ENCODE measurements around the gene DNASE1.

Gene DNASE1

GRCh38 chr16:3673676-3674377 lies 19.3 kb downstream of the DNASE1 start:
- DNase-seq (ENCODE audit: insufficient read length, low spot score) (no peak), FAIRE-seq (no peak)
- TF ChIP-seq POLR2AphosphoS5 (IDR thresholded peaks at IDR 0.05; ENCODE audit: low read depth, low read length) (no peak), TAF1 (IDR thresholded peaks at IDR 0.05; ENCODE audit: low read depth, low read length) (no peak), POLR2A (IDR thresholded peaks at IDR 0.05; ENCODE audit: low read depth, low read length) (no peak), PAX5 (IDR thresholded peaks at IDR 0.05; ENCODE audit: insufficient read depth, low read length, severe bottlenecking) (no peak), POU2F2 (IDR thresholded peaks at IDR 0.05; ENCODE audit: low read depth, low read length) (no peak)

- TF ChIP-seq TAF1 (IDR thresholded peaks at IDR 0.05; ENCODE audit: low read depth, low read length), result no peak
- no peak for TF ChIP-seq POLR2AphosphoS5 (IDR thresholded peaks at IDR 0.05; ENCODE audit: low read depth, low read length)
- TF ChIP-seq POU2F2 (IDR thresholded peaks at IDR 0.05; ENCODE audit: low read depth, low read length), result no peak
- no peak for TF ChIP-seq SPI1 (IDR thresholded peaks at IDR 0.05; ENCODE audit: low read depth, low read length)
- no peak for TF ChIP-seq POLR2A (IDR thresholded peaks at IDR 0.05; ENCODE audit: low read depth, low read length)
- TF ChIP-seq PAX5 (IDR thresholded peaks at IDR 0.05; ENCODE audit: insufficient read depth, low read length, severe bottlenecking), result no peak
- no peak for FAIRE-seq
Measured at GRCh38 chr16:3674513-3675295, 20.2 kb downstream of the DNASE1 start.

GRCh38 chr16:3675601-3676130 lies 21.2 kb downstream of the DNASE1 start:
- TF ChIP-seq TAF1 (IDR thresholded peaks at IDR 0.05; ENCODE audit: low read depth, low read length) (no peak), PAX5 (IDR thresholded peaks at IDR 0.05; ENCODE audit: insufficient read depth, low read length, severe bottlenecking) (no peak), POLR2AphosphoS5 (IDR thresholded peaks at IDR 0.05; ENCODE audit: low read depth, low read length) (no peak), SPI1 (IDR thresholded peaks at IDR 0.05; ENCODE audit: low read depth, low read length) (no peak), POU2F2 (IDR thresholded peaks at IDR 0.05; ENCODE audit: low read depth, low read length) (no peak), POLR2A (IDR thresholded peaks at IDR 0.05; ENCODE audit: low read depth, low read length) (no peak)
- no peak for FAIRE-seq
- DNase-seq (ENCODE audit: insufficient read length, low spot score), result no peak

More at GRCh38 chr16:3674513-3675295, 20.2 kb downstream of the DNASE1 start:
- DNase-seq (ENCODE audit: insufficient read length, low spot score), result no peak

GRCh38 chr16:3677994-3678393 lies 23.5 kb downstream of the DNASE1 start:
- DNase-seq (ENCODE audit: insufficient read length, low spot score) (no peak), FAIRE-seq (no peak)
- TF ChIP-seq PAX5 (IDR thresholded peaks at IDR 0.05; ENCODE audit: insufficient read depth, low read length, severe bottlenecking) (no peak), POU2F2 (IDR thresholded peaks at IDR 0.05; ENCODE audit: low read depth, low read length) (no peak), TAF1 (IDR thresholded peaks at IDR 0.05; ENCODE audit: low read depth, low read length) (no peak), POLR2AphosphoS5 (IDR thresholded peaks at IDR 0.05; ENCODE audit: low read depth, low read length) (no peak), SPI1 (IDR thresholded peaks at IDR 0.05; ENCODE audit: low read depth, low read length) (no peak), POLR2A (IDR thresholded peaks at IDR 0.05; ENCODE audit: low read depth, low read length) (no peak)

- no peak for TF ChIP-seq PAX5 (IDR thresholded peaks at IDR 0.05; ENCODE audit: insufficient read depth, low read length, severe bottlenecking)
- TF ChIP-seq SPI1 (IDR thresholded peaks at IDR 0.05; ENCODE audit: low read depth, low read length), result no peak
- TF ChIP-seq POU2F2 (IDR thresholded peaks at IDR 0.05; ENCODE audit: low read depth, low read length), result no peak
- TF ChIP-seq POLR2A (IDR thresholded peaks at IDR 0.05; ENCODE audit: low read depth, low read length), result no peak
- no peak for TF ChIP-seq TAF1 (IDR thresholded peaks at IDR 0.05; ENCODE audit: low read depth, low read length)
- TF ChIP-seq POLR2AphosphoS5 (IDR thresholded peaks at IDR 0.05; ENCODE audit: low read depth, low read length), result no peak
- DNase-seq (ENCODE audit: insufficient read length, low spot score) (no peak), FAIRE-seq (no peak)
Measured at GRCh38 chr16:3681206-3681605, 26.7 kb downstream of the DNASE1 start.

GRCh38 chr16:3687021-3687420 lies 32.5 kb downstream of the DNASE1 start:
- DNase-seq (ENCODE audit: insufficient read length, low spot score) (no peak), FAIRE-seq (no peak)
- no peak for TF ChIP-seq TAF1 (IDR thresholded peaks at IDR 0.05; ENCODE audit: low read depth, low read length)
- TF ChIP-seq POLR2A (IDR thresholded peaks at IDR 0.05; ENCODE audit: low read depth, low read length), result no peak
- no peak for TF ChIP-seq SPI1 (IDR thresholded peaks at IDR 0.05; ENCODE audit: low read depth, low read length)
- TF ChIP-seq PAX5 (IDR thresholded peaks at IDR 0.05; ENCODE audit: insufficient read depth, low read length, severe bottlenecking), result no peak
- TF ChIP-seq POLR2AphosphoS5 (IDR thresholded peaks at IDR 0.05; ENCODE audit: low read depth, low read length), result no peak
- TF ChIP-seq POU2F2 (IDR thresholded peaks at IDR 0.05; ENCODE audit: low read depth, low read length), result no peak

- DNase-seq (ENCODE audit: insufficient read length, low spot score), result no peak
- no peak for FAIRE-seq
- no peak for TF ChIP-seq PAX5 (IDR thresholded peaks at IDR 0.05; ENCODE audit: insufficient read depth, low read length, severe bottlenecking)
- no peak for TF ChIP-seq TAF1 (IDR thresholded peaks at IDR 0.05; ENCODE audit: low read depth, low read length)
- no peak for TF ChIP-seq POU2F2 (IDR thresholded peaks at IDR 0.05; ENCODE audit: low read depth, low read length)
- no peak for TF ChIP-seq POLR2A (IDR thresholded peaks at IDR 0.05; ENCODE audit: low read depth, low read length)
- TF ChIP-seq POLR2AphosphoS5 (IDR thresholded peaks at IDR 0.05; ENCODE audit: low read depth, low read length), result no peak
- no peak for TF ChIP-seq SPI1 (IDR thresholded peaks at IDR 0.05; ENCODE audit: low read depth, low read length)
Measured at GRCh38 chr16:3687792-3688191, 33.3 kb downstream of the DNASE1 start.

- TF ChIP-seq PAX5 (IDR thresholded peaks at IDR 0.05; ENCODE audit: insufficient read depth, low read length, severe bottlenecking) (no peak), TAF1 (IDR thresholded peaks at IDR 0.05; ENCODE audit: low read depth, low read length) (no peak), POU2F2 (IDR thresholded peaks at IDR 0.05; ENCODE audit: low read depth, low read length) (no peak)
- DNase-seq (ENCODE audit: insufficient read length, low spot score) (no peak), FAIRE-seq (no peak)
Measured at GRCh38 chr16:3689731-3690130, 35.2 kb downstream of the DNASE1 start.

GRCh38 chr16:3690470-3690928 lies 36.0 kb downstream of the DNASE1 start:
- FAIRE-seq, result peak; percentile 93
- TF ChIP-seq SPI1 (IDR thresholded peaks at IDR 0.05; ENCODE audit: low read depth, low read length), result no peak
- no peak for TF ChIP-seq PAX5 (IDR thresholded peaks at IDR 0.05; ENCODE audit: insufficient read depth, low read length, severe bottlenecking)
- TF ChIP-seq TAF1 (IDR thresholded peaks at IDR 0.05; ENCODE audit: low read depth, low read length), result no peak
- no peak for TF ChIP-seq POLR2AphosphoS5 (IDR thresholded peaks at IDR 0.05; ENCODE audit: low read depth, low read length)
- TF ChIP-seq POU2F2 (IDR thresholded peaks at IDR 0.05; ENCODE audit: low read depth, low read length), result no peak
- TF ChIP-seq POLR2A (IDR thresholded peaks at IDR 0.05; ENCODE audit: low read depth, low read length), result no peak

More at GRCh38 chr16:3690470-3690928, 36.0 kb downstream of the DNASE1 start:
- peak; percentile 75 for DNase-seq (ENCODE audit: insufficient read length, low spot score)
